Measurements from ENCODE around the gene AFAP1.

Gene AFAP1

DNA sequence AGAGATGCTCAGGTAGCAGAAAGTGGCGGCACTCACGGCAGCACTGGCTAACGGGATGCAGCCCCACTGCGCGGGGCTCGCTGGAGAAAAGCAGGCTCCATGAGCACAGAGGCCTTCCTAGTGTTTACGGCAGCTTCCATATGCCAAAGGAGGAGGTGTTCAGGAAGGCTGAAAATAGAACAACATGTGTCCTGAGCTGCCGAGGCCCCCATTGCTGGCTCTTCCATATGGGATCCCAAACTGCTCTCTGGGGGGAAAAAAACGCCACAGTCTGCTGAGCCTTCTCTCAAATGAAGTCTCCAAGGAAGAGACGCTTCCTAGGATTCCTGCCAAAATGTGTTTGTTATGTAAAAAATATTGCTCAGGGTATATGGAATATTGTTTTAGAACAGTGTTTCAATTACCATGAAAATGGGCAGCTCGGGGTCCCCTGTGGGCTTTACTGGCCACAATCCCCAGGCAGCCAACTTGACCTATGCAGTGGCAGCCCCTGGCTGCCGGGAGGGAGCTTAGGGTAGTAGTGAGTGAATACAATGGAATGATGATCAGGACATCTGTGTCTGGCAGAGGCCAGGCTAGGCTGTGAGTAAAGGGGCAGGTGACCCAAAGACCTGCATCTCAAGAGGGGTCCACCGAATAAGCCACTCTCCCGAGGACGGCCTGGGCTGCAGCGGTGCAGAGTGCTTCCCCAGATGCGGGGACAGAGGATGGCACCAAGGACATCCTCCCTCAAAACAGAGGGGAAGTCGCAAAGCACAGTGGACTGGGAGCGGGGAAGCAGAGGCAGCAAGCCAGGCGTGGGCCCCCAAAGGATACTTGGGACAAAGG lies 170.1 kb downstream of the AFAP1 start:
- no peaks in the 10 kb centered on the region for H3K9me3 Mint-ChIP-seq
- H3K36me3 Mint-ChIP-seq (ENCODE audit: low read depth) = no peaks in the 10 kb centered on the region
- no peak overlapping the region for H3K4me3 Mint-ChIP-seq
- H3K27ac Mint-ChIP-seq = no peak overlapping the region
- peaks cover 30% of the 10 kb centered on the region for H3K27me3 Mint-ChIP-seq
- intact Hi-C loops (cut with micrococcal nuclease) = loop anchor here (2.0 kb wide), 1 partner anchor 33 kb away; no protein-coding TSS in a partner anchor
- H3K4me1 Mint-ChIP-seq (ENCODE audit: low read depth) = no peaks in the 10 kb centered on the region

GRCh38 chr4:7768736-7769135 lies 170.9 kb downstream of the AFAP1 start:
- Mint-ChIP-seq H3K36me3 (ENCODE audit: low read depth) (no peaks in the 10 kb centered on the region), H3K9me3 (no peaks in the 10 kb centered on the region), H3K27ac (no peak overlapping the region), H3K4me3 (no peak overlapping the region), H3K4me1 (ENCODE audit: low read depth) (no peaks in the 10 kb centered on the region), H3K27me3 (peaks cover 32% of the 10 kb centered on the region)
- intact Hi-C loops (cut with micrococcal nuclease) = no loop called here

GRCh38 chr4:7767966-7768365 lies 171.7 kb downstream of the AFAP1 start:
- no peaks in the 10 kb centered on the region for H3K36me3 Mint-ChIP-seq (ENCODE audit: low read depth)
- H3K4me3 Mint-ChIP-seq = no peak overlapping the region
- H3K27me3 Mint-ChIP-seq = peaks cover 35% of the 10 kb centered on the region
- intact Hi-C loops (cut with micrococcal nuclease) = no loop called here
- H3K9me3 Mint-ChIP-seq = no peaks in the 10 kb centered on the region
- H3K4me1 Mint-ChIP-seq (ENCODE audit: low read depth) = no peaks in the 10 kb centered on the region
- H3K27ac Mint-ChIP-seq = no peak overlapping the region

DNA sequence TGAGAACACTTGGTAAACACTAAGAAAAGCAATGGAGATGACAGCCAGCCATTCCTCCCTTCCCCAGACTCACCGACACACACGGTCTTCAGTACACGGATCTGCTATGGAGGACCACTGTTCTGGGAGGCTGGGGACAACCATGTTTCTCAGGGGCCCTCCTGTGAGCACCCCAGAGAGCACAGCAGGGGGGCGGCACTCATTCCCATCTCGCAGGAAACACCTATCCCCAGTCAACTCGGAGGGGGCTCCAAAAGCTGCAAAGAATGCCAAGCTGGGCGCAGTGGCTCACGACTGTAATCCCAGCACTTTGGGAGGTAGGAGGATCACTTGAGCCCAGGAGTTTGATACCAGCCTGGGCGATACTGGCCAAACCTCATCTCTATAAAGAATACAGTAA lies 172.1 kb downstream of the AFAP1 start:
- H3K4me3 Mint-ChIP-seq = no peak overlapping the region
- H3K27me3 Mint-ChIP-seq = peaks cover 33% of the 10 kb centered on the region
- intact Hi-C loops (cut with micrococcal nuclease) = no loop called here
- H3K4me1 Mint-ChIP-seq (ENCODE audit: low read depth) = no peaks in the 10 kb centered on the region
- H3K9me3 Mint-ChIP-seq = no peaks in the 10 kb centered on the region
- no peak overlapping the region for H3K27ac Mint-ChIP-seq
- no peaks in the 10 kb centered on the region for H3K36me3 Mint-ChIP-seq (ENCODE audit: low read depth)

- intact Hi-C loops (cut with micrococcal nuclease) = no loop called here
- Mint-ChIP-seq H3K9me3 (no peaks in the 10 kb centered on the region), H3K4me1 (ENCODE audit: low read depth) (no peaks in the 10 kb centered on the region), H3K27ac (no peak overlapping the region), H3K27me3 (peaks cover 35% of the 10 kb centered on the region), H3K4me3 (no peak overlapping the region), H3K36me3 (ENCODE audit: low read depth) (no peaks in the 10 kb centered on the region)
Measured at GRCh38 chr4:7766661-7767345, 172.9 kb downstream of the AFAP1 start.

GRCh38 chr4:7766086-7766485 lies 173.6 kb downstream of the AFAP1 start:
- H3K27ac Mint-ChIP-seq = no peak overlapping the region
- H3K9me3 Mint-ChIP-seq = no peaks in the 10 kb centered on the region
- H3K27me3 Mint-ChIP-seq = peaks cover 33% of the 10 kb centered on the region
- H3K4me3 Mint-ChIP-seq = no peak overlapping the region
- intact Hi-C loops (cut with micrococcal nuclease) = no loop called here
- no peaks in the 10 kb centered on the region for H3K36me3 Mint-ChIP-seq (ENCODE audit: low read depth)
- no peaks in the 10 kb centered on the region for H3K4me1 Mint-ChIP-seq (ENCODE audit: low read depth)

DNA sequence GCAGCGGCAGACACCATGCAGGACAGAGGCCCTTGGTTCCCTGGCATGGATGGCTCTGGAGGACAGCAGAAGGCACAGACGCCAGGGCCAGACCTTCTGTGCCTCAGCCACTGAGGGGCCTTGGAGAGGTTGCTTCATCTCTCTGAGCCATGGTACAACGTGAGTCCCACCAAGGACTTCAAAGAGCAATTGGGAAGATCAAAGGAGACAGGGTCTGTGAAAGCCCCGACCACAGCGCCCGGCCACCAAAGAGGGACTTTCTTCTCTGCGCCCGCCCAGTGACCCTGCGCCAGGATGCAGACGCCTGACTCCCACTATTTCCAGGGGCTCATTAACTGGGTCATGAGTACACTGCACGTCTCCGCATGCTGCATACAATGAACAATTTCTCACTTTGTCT lies 174.0 kb downstream of the AFAP1 start:
- Mint-ChIP-seq H3K27me3 (peaks cover 29% of the 10 kb centered on the region), H3K36me3 (ENCODE audit: low read depth) (no peaks in the 10 kb centered on the region), H3K27ac (no peak overlapping the region), H3K9me3 (no peaks in the 10 kb centered on the region), H3K4me3 (no peak overlapping the region), H3K4me1 (ENCODE audit: low read depth) (no peaks in the 10 kb centered on the region)
- intact Hi-C loops (cut with micrococcal nuclease) = no loop called here

DNA sequence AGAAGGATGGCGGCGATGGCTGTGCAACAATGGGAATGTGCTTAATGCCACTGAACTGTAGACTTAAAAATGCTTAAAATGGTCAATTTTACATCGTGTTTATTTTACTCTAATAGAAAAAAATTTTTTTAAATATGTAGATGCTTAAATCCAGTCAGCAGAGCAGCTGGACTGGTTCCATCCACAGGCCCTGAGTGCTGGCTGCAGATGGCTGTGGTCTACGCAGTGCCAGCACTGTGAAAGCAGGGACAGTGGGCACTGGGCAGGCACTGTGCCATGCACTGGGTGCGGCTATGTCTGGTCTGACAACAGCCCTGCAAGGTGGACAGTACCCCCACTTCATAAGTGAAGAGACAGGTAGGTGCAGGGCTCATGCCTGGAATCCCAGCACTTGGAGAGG lies 175.2 kb downstream of the AFAP1 start:
- Mint-ChIP-seq H3K4me3 (no peak overlapping the region), H3K27ac (no peak overlapping the region), H3K4me1 (ENCODE audit: low read depth) (peaks cover 9% of the 10 kb centered on the region), H3K36me3 (ENCODE audit: low read depth) (no peaks in the 10 kb centered on the region), H3K27me3 (peaks cover 22% of the 10 kb centered on the region), H3K9me3 (no peaks in the 10 kb centered on the region)
- intact Hi-C loops (cut with micrococcal nuclease) = loop anchor here (5.0 kb wide), 1 partner anchor 38 kb away; no protein-coding TSS in a partner anchor

DNA sequence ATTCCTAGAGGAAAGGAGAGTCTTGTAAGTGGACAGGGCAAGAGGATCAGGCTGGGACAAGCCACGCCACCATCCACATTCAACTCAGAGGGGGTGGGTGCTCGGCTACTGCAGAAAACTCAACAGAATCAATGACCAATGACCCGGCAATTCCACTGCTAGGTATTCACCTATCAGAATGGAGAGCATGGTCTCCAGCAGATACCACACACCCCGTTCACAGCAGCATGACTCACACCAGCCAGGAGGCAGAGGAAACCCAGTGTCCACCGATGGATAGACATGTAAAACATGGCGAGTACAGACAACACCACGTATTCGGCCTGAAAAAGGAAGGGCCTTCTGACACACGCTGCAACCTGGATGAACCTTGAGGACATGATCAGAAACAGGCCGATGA lies 175.9 kb downstream of the AFAP1 start:
- H3K27me3 Mint-ChIP-seq = peaks cover 21% of the 10 kb centered on the region
- no peaks in the 10 kb centered on the region for H3K36me3 Mint-ChIP-seq (ENCODE audit: low read depth)
- H3K4me1 Mint-ChIP-seq (ENCODE audit: low read depth) = peaks cover 13% of the 10 kb centered on the region
- intact Hi-C loops (cut with micrococcal nuclease) = loop anchor here (5.0 kb wide), 1 partner anchor 39 kb away; no protein-coding TSS in a partner anchor
- no peaks in the 10 kb centered on the region for H3K9me3 Mint-ChIP-seq
- H3K27ac Mint-ChIP-seq = no peak overlapping the region
- no peak overlapping the region for H3K4me3 Mint-ChIP-seq

DNA sequence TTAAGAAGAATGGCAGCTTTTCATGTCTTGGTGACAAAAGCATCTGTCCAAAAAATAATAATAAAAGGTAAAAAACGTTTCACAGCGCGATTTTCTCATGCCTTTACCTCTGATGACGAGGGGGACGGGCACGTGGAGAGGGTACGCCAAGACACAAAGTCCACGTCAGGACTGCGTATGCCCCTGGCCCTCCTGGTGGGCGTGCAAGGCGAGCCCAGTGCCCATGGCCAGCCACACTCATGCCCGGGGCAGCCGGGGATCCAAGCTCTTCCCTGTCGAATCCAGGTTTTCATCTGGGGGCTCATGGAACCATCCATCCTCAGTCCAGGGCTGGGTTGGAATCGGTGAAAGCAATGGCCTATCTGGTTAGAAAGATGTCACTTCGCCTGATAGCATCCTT lies 176.6 kb downstream of the AFAP1 start:
- no peaks in the 10 kb centered on the region for H3K36me3 Mint-ChIP-seq (ENCODE audit: low read depth)
- H3K9me3 Mint-ChIP-seq = no peaks in the 10 kb centered on the region
- no peak overlapping the region for H3K4me3 Mint-ChIP-seq

DNA sequence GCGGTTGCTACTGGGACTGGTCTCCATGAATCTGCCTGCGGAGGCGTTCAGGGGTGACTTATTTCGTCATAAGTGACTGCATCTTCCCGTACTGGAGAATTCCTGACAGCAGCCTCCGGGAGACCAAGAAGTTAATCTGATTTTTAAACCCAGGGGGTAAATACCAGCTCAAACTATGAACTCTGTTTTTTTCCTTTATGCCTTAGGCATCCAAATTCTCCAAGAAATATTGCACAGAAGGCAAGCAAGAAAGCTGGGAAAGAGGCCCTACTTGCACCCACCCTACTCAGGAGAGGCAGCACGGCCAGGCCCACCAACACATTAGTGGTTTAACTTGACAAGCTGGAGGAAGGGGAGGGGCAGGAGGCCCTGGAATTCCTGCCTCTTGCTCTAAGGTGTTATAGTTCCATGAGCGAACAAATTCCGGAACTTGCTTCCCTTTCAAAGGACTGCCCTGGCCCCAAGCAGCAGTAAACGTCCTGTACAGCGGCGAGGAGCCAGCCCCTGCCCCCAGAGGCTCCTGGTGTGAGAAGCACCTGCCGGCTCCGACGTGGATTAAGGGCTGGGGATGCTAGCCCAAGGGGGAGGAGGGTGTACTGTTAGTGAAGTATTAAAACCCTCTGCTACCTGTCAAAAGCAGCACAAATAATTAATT lies 177.2 kb downstream of the AFAP1 start:
- H3K27ac Mint-ChIP-seq = no peak overlapping the region
- H3K4me1 Mint-ChIP-seq (ENCODE audit: low read depth) = peaks cover 25% of the 10 kb centered on the region
- H3K27me3 Mint-ChIP-seq = peaks cover 29% of the 10 kb centered on the region
- H3K36me3 Mint-ChIP-seq (ENCODE audit: low read depth) = no peaks in the 10 kb centered on the region
- no peaks in the 10 kb centered on the region for H3K9me3 Mint-ChIP-seq
- intact Hi-C loops (cut with micrococcal nuclease) = loop anchor here (5.0 kb wide), 1 partner anchor 40 kb away; no protein-coding TSS in a partner anchor
- no peak overlapping the region for H3K4me3 Mint-ChIP-seq

More for the DNA sequence above, 176.6 kb downstream of the AFAP1 start:
- peaks cover 19% of the 10 kb centered on the region for H3K4me1 Mint-ChIP-seq (ENCODE audit: low read depth)
- intact Hi-C loops (cut with micrococcal nuclease) = loop anchor here (5.0 kb wide), 1 partner anchor 39 kb away; no protein-coding TSS in a partner anchor
- H3K27ac Mint-ChIP-seq = no peak overlapping the region
- peaks cover 23% of the 10 kb centered on the region for H3K27me3 Mint-ChIP-seq

GRCh38 chr4:7761720-7762119 lies 177.9 kb downstream of the AFAP1 start:
- Mint-ChIP-seq H3K4me3 (no peak overlapping the region), H3K27ac (no peak overlapping the region)
- intact Hi-C loops (cut with micrococcal nuclease) = loop anchor here (5.0 kb wide), 1 partner anchor 41 kb away; no protein-coding TSS in a partner anchor

GRCh38 chr4:7761312-7761711 lies 178.3 kb downstream of the AFAP1 start:
- Mint-ChIP-seq H3K27ac (no peak overlapping the region), H3K4me3 (no peak overlapping the region), H3K4me1 (ENCODE audit: low read depth) (peaks cover 34% of the 10 kb centered on the region), H3K27me3 (peaks cover 36% of the 10 kb centered on the region), H3K36me3 (ENCODE audit: low read depth) (no peaks in the 10 kb centered on the region), H3K9me3 (no peaks in the 10 kb centered on the region)
- intact Hi-C loops (cut with micrococcal nuclease) = loop anchor here (5.0 kb wide), 1 partner anchor 41 kb away; no protein-coding TSS in a partner anchor

More at GRCh38 chr4:7761720-7762119, 177.9 kb downstream of the AFAP1 start:
- Mint-ChIP-seq H3K4me1 (ENCODE audit: low read depth) (peaks cover 33% of the 10 kb centered on the region), H3K9me3 (no peaks in the 10 kb centered on the region), H3K27me3 (peaks cover 34% of the 10 kb centered on the region), H3K36me3 (ENCODE audit: low read depth) (no peaks in the 10 kb centered on the region)

- no peak overlapping the region for H3K4me3 Mint-ChIP-seq
Measured at GRCh38 chr4:7760706-7761105, 179.0 kb downstream of the AFAP1 start.

More at GRCh38 chr4:7760706-7761105, 179.0 kb downstream of the AFAP1 start:
- no peaks in the 10 kb centered on the region for H3K9me3 Mint-ChIP-seq
- H3K4me1 Mint-ChIP-seq (ENCODE audit: low read depth) = peaks cover 34% of the 10 kb centered on the region
- peaks cover 37% of the 10 kb centered on the region for H3K27me3 Mint-ChIP-seq
- intact Hi-C loops (cut with micrococcal nuclease) = loop anchor here (5.0 kb wide), 1 partner anchor 42 kb away; no protein-coding TSS in a partner anchor
- no peaks in the 10 kb centered on the region for H3K36me3 Mint-ChIP-seq (ENCODE audit: low read depth)
- peak overlapping the region; percentile 43 for H3K27ac Mint-ChIP-seq

Measured in dendritic cell treated with granulocyte-macrophage colony-stimulating factor and Interleukin-4, amounts not matched to agents 40 ng/mL and 50 ng/mL, for 4 days (primary cell).